WTC11 (cell line): ENCODE measurements around the gene KCNG2. TPM values are rescaled to one million over a fixed set of nuclear protein-coding genes. Genes with fewer than 3 reads are reported as not detected.
A peak's percentile ranks its signal among the peaks of the same experiment; 100 is the strongest.

Experiments
- ATAC-seq: fragments of 200-7000 bp; cut with Tn5 transposase; 2 replicates; pipeline ENCODE4 v1.10.0; 2021; ENCODE audit warnings: mild to moderate bottlenecking, moderate library complexity
- CTCF ChIA-PET: fragments of 300-600 bp; sonication (Branson Sonifier 250); formaldehyde crosslinking; loops from one replicate; lab custom pipeline; 2021; ENCODE audit warnings: antibody characterized with exemption; lab: Charles Lee
- POLR2A ChIA-PET: fragments of 350-600 bp; sonication (Branson Sonifier 250); formaldehyde crosslinking; loops from one replicate; lab custom pipeline; 2021; ENCODE audit warnings: antibody characterized with exemption; lab: Charles Lee
- DNase-seq: peaks from one replicate; pipeline ENCODE4 v3.0.0; 2021; ENCODE audit warnings: low spot score
- H3K27ac Mint-ChIP-seq: 2 replicates; pipeline ENCODE4 v1.8.0; 2021; ENCODE audit warnings: mixed read lengths
- H3K27me3 Mint-ChIP-seq: 2 replicates; pipeline ENCODE4 v1.8.0; 2021; ENCODE audit warnings: low read depth, mild to moderate bottlenecking, moderate library complexity, mixed read lengths
- H3K36me3 Mint-ChIP-seq: 2 replicates; pipeline ENCODE4 v1.8.0; 2021; ENCODE audit warnings: mixed read lengths
- H3K4me1 Mint-ChIP-seq: 2 replicates; pipeline ENCODE4 v1.8.0; 2022; ENCODE audit warnings: mixed read lengths
- H3K4me3 Mint-ChIP-seq: 2 replicates; pipeline ENCODE4 v1.8.0; 2021; ENCODE audit warnings: mild to moderate bottlenecking, moderate library complexity, mixed read lengths
- H3K9me3 Mint-ChIP-seq: 2 replicates; pipeline ENCODE4 v1.8.0; 2021; ENCODE audit warnings: mixed read lengths
- FOXJ3 ChIP-seq: sonication (generic); formaldehyde crosslinking; IDR thresholded peaks from 2 replicates; pipeline ENCODE4 v1.9.0; 2021; ENCODE audit warnings: missing genetic modification reagents, mild to moderate bottlenecking, borderline replicate concordance
- FOXP1 ChIP-seq: sonication (generic); formaldehyde crosslinking; IDR thresholded peaks from 2 replicates; pipeline ENCODE4 v1.8.0; 2022; ENCODE audit warnings: missing genetic modification reagents, mild to moderate bottlenecking, moderate library complexity, borderline replicate concordance
- HMGA2 ChIP-seq: fragments of 250-450 bp; sonication (Bioruptor Pico); IDR thresholded peaks from 2 replicates; pipeline ENCODE4 v1.4.0; 2021; ENCODE audit warnings: mild to moderate bottlenecking, moderate library complexity
- JUN ChIP-seq: sonication (generic); formaldehyde crosslinking; IDR thresholded peaks from 2 replicates; pipeline ENCODE4 v1.8.0; 2023; ENCODE audit warnings: mild to moderate bottlenecking, missing genetic modification reagents
- KAT7 ChIP-seq: sonication (generic); formaldehyde crosslinking; IDR thresholded peaks from 2 replicates; pipeline ENCODE4 v1.8.1; 2023; ENCODE audit warnings: missing genetic modification reagents, mild to moderate bottlenecking, borderline replicate concordance
- MYBL2 ChIP-seq: sonication (generic); formaldehyde crosslinking; IDR thresholded peaks from 2 replicates; pipeline ENCODE4 v1.8.1; 2023; ENCODE audit warnings: mild to moderate bottlenecking, moderate library complexity, missing genetic modification reagents
- NFE2L1 ChIP-seq: sonication (generic); formaldehyde crosslinking; IDR thresholded peaks from 2 replicates; pipeline ENCODE4 v1.8.1; 2023; ENCODE audit warnings: missing genetic modification reagents
- RELA ChIP-seq: sonication (generic); formaldehyde crosslinking; IDR thresholded peaks from 2 replicates; pipeline ENCODE4 v1.8.1; 2022; ENCODE audit warnings: missing genetic modification reagents, mild to moderate bottlenecking, borderline replicate concordance
- RORB ChIP-seq: fragments of 250-450 bp; sonication (Bioruptor Pico); IDR thresholded peaks from 2 replicates; pipeline ENCODE4 v1.9.0; 2021; ENCODE audit warnings: mild to moderate bottlenecking
- ZNF423 ChIP-seq: fragments of 250-450 bp; sonication (Bioruptor Pico); IDR thresholded peaks from 2 replicates; pipeline ENCODE4 v2.1.2; 2022; ENCODE audit warnings: mild to moderate bottlenecking, moderate library complexity
- total RNA-seq: library from RNA; stranded (reverse); gene quantifications from 3 replicates; pipeline ENCODE4 v1.2.3, GENCODE V29; 2021
- TF ChIP-seq, protein P1 (sequence below): sonication (generic); formaldehyde crosslinking; conservative IDR thresholded peaks from 2 replicates; pipeline ENCODE4 v1.8.1; 2023; ENCODE audit warnings: mild to moderate bottlenecking, low read depth, missing genetic modification reagents, moderate library complexity
- TF ChIP-seq, protein P2 (sequence below): sonication (generic); formaldehyde crosslinking; IDR thresholded peaks from 2 replicates; pipeline ENCODE4 v1.8.0; 2022; ENCODE audit warnings: mild to moderate bottlenecking, missing genetic modification reagents
- TF ChIP-seq, protein P3 (sequence below): sonication (generic); formaldehyde crosslinking; IDR thresholded peaks from 2 replicates; pipeline ENCODE4 v1.8.1; 2023; ENCODE audit warnings: mild to moderate bottlenecking, missing genetic modification reagents
- TF ChIP-seq, protein P4 (sequence below): fragments of 250-450 bp; sonication (Bioruptor Pico); IDR thresholded peaks from 2 replicates; pipeline ENCODE4 v1.8.0; 2021; ENCODE audit warnings: mild to moderate bottlenecking
- TF ChIP-seq, protein P5 (sequence below): sonication (generic); formaldehyde crosslinking; IDR thresholded peaks from 2 replicates; pipeline ENCODE4 v1.8.1; 2022; ENCODE audit warnings: low read depth, mild to moderate bottlenecking, moderate library complexity, missing genetic modification reagents, borderline replicate concordance

Gene KCNG2
- total RNA-seq, 1 experiment from 2014 or later = 0.50 TPM

DNA sequence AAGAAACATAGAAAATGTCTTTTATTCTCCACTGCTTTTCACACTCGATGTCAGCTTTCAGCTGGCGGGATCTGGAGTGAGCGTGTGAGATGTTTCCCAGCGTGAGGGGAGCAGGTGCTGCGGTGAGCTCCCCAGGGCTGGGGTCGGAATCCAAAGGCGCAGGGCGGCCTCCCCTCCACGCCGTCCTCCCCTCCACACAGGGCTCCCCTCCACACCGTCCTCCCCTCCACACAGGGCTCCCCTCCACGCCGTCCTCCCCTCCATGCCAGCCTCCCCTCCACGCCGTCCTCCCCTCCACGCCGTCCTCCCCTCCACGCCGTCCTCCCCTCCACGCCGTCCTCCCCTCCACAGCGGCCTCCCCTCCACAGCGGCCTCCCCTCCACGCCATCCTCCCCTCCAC is 26.9 kb upstream of the KCNG2 start (continued):
- TF ChIP-seq ZNF423 (CRISPR knock-in tag) (no peak), RELA (no peak), HMGA2 (CRISPR knock-in tag) (no peak), JUN (no peak)
- TF ChIP-seq, protein P1, sequence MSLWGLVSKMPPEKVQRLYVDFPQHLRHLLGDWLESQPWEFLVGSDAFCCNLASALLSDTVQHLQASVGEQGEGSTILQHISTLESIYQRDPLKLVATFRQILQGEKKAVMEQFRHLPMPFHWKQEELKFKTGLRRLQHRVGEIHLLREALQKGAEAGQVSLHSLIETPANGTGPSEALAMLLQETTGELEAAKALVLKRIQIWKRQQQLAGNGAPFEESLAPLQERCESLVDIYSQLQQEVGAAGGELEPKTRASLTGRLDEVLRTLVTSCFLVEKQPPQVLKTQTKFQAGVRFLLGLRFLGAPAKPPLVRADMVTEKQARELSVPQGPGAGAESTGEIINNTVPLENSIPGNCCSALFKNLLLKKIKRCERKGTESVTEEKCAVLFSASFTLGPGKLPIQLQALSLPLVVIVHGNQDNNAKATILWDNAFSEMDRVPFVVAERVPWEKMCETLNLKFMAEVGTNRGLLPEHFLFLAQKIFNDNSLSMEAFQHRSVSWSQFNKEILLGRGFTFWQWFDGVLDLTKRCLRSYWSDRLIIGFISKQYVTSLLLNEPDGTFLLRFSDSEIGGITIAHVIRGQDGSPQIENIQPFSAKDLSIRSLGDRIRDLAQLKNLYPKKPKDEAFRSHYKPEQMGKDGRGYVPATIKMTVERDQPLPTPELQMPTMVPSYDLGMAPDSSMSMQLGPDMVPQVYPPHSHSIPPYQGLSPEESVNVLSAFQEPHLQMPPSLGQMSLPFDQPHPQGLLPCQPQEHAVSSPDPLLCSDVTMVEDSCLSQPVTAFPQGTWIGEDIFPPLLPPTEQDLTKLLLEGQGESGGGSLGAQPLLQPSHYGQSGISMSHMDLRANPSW (CRISPR knock-in tag) = no peak
- TF ChIP-seq, protein P2, sequence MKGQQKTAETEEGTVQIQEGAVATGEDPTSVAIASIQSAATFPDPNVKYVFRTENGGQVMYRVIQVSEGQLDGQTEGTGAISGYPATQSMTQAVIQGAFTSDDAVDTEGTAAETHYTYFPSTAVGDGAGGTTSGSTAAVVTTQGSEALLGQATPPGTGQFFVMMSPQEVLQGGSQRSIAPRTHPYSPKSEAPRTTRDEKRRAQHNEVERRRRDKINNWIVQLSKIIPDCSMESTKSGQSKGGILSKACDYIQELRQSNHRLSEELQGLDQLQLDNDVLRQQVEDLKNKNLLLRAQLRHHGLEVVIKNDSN (CRISPR knock-in tag) = no peak
- TF ChIP-seq, protein P3, sequence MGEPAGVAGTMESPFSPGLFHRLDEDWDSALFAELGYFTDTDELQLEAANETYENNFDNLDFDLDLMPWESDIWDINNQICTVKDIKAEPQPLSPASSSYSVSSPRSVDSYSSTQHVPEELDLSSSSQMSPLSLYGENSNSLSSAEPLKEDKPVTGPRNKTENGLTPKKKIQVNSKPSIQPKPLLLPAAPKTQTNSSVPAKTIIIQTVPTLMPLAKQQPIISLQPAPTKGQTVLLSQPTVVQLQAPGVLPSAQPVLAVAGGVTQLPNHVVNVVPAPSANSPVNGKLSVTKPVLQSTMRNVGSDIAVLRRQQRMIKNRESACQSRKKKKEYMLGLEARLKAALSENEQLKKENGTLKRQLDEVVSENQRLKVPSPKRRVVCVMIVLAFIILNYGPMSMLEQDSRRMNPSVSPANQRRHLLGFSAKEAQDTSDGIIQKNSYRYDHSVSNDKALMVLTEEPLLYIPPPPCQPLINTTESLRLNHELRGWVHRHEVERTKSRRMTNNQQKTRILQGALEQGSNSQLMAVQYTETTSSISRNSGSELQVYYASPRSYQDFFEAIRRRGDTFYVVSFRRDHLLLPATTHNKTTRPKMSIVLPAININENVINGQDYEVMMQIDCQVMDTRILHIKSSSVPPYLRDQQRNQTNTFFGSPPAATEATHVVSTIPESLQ (CRISPR knock-in tag) = no peak
- TF ChIP-seq, all 79 proteins: peak for 0

DNA sequence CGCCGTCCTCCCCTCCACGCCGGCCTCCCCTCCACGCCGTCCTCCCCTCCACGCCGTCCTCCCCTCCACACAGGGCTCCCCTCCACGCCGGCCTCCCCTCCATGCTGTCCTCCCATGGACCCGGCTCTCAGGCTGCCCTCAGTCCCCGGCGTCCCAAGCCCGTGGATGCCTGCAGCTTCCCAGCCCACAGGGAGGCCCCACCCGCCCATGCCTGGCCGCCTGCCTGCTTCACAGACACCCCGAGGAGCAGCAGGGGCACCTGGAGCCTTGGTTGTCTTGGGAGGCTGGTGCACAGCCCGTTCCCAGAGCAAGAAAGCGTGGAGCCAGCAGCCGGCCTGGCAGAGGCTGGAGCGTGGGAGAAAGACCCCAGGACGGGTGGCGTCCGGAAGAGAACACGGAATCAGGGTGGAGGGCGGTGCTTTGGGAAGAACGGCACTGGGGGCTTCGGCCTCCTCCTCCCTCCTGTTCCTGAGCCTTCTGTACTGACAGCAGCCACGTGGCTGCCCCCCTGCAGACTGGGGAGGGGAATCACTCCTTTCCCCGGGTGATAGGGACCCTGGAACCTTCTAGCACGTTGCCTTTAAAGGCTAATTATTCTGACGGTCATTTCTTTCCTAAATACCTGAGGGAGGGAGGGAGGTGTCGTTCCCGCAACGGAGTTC is 26.2 kb upstream of the KCNG2 start:
- ATAC-seq (no peak), DNase-seq (peak; percentile 4)
- ChIA-PET CTCF (no interaction called here), POLR2A (no interaction called here)
- no peak for TF ChIP-seq FOXP1 (CRISPR knock-in tag)
- TF ChIP-seq, protein P4, sequence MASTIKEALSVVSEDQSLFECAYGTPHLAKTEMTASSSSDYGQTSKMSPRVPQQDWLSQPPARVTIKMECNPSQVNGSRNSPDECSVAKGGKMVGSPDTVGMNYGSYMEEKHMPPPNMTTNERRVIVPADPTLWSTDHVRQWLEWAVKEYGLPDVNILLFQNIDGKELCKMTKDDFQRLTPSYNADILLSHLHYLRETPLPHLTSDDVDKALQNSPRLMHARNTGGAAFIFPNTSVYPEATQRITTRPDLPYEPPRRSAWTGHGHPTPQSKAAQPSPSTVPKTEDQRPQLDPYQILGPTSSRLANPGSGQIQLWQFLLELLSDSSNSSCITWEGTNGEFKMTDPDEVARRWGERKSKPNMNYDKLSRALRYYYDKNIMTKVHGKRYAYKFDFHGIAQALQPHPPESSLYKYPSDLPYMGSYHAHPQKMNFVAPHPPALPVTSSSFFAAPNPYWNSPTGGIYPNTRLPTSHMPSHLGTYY (CRISPR knock-in tag) = no peak
- TF ChIP-seq NFE2L1 = no peak
- no peak for TF ChIP-seq KAT7
- no peak for TF ChIP-seq FOXJ3 (CRISPR knock-in tag)
- TF ChIP-seq, protein P5, sequence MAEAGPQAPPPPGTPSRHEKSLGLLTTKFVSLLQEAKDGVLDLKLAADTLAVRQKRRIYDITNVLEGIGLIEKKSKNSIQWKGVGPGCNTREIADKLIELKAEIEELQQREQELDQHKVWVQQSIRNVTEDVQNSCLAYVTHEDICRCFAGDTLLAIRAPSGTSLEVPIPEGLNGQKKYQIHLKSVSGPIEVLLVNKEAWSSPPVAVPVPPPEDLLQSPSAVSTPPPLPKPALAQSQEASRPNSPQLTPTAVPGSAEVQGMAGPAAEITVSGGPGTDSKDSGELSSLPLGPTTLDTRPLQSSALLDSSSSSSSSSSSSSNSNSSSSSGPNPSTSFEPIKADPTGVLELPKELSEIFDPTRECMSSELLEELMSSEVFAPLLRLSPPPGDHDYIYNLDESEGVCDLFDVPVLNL (CRISPR knock-in tag) = no peak
- TF ChIP-seq MYBL2 (CRISPR knock-in tag) = no peak
- no peak for TF ChIP-seq RORB
- no peaks in the 10 kb centered on the region for H3K4me1 Mint-ChIP-seq
- no peak overlapping the region for H3K27ac Mint-ChIP-seq
- H3K36me3 Mint-ChIP-seq = peaks cover 3% of the 10 kb centered on the region; the same call in 1 of the 2 replicates
- peaks cover 30% of the 10 kb centered on the region for H3K9me3 Mint-ChIP-seq
- H3K27me3 Mint-ChIP-seq = peaks cover 11% of the 10 kb centered on the region
- no peak overlapping the region for H3K4me3 Mint-ChIP-seq
